Measurements from ENCODE around the gene CNGA3. TPM values are rescaled to one million over a fixed set of nuclear protein-coding genes. Genes with fewer than 3 reads are reported as not detected.

The CNGA3 gene
- total RNA-seq, 1 experiment from 2014 or later = not detected

DNA sequence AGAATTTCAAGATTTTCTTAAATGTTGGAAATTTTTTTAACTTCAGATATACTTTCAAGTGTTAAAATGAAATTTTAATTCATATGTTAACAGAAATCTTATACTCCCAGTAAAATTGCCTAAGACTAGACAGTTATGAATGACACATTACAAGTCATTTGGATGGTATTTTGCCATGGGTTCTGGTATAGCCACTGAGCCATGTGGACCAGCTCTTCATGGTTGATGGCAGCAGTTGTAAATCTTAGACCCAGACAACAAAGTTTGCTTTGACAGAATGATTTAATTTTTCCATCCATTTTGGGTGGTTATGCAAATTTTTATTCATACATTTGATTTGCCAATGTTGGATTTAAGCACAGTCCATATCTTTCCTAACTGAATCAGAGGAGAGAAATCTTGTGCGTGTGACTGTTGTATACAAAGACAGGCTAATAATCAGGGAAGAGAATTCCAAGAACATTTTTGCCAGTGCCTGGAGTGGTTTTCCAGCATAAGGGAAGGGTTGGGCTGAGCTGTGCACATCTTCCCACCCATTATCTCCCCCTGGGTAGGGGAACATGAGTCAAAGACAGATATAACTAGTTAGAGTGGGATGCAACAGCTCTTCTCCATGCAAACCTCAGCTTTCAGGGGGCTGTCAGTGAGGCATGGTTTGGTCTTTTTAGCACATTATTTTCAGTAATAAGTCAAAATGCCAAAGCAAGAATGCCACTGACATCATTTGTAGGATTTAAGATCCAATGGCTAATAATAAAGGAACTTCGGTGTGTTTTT, 70.3 kb downstream of the CNGA3 start:
- no peak overlapping the region for H3K9ac ChIP-seq (ENCODE audit: extremely low read depth, insufficient read length, low read length)
- H3K9me3 ChIP-seq (ENCODE audit: control insufficient read depth, low read depth, low read length) = peaks cover 12% of the 10 kb centered on the region
- H2BK5ac ChIP-seq (ENCODE audit: insufficient read length, low read length) = no peak overlapping the region
- no peak overlapping the region for H3T11ph ChIP-seq (ENCODE audit: low read length)
- H3K18ac ChIP-seq (ENCODE audit: insufficient read length, low read depth, low read length) = no peak overlapping the region
- TF ChIP-seq, protein P1, sequence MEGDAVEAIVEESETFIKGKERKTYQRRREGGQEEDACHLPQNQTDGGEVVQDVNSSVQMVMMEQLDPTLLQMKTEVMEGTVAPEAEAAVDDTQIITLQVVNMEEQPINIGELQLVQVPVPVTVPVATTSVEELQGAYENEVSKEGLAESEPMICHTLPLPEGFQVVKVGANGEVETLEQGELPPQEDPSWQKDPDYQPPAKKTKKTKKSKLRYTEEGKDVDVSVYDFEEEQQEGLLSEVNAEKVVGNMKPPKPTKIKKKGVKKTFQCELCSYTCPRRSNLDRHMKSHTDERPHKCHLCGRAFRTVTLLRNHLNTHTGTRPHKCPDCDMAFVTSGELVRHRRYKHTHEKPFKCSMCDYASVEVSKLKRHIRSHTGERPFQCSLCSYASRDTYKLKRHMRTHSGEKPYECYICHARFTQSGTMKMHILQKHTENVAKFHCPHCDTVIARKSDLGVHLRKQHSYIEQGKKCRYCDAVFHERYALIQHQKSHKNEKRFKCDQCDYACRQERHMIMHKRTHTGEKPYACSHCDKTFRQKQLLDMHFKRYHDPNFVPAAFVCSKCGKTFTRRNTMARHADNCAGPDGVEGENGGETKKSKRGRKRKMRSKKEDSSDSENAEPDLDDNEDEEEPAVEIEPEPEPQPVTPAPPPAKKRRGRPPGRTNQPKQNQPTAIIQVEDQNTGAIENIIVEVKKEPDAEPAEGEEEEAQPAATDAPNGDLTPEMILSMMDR (conservative IDR thresholded peaks at IDR 0.05) = no peak
- H2BK12ac ChIP-seq (ENCODE audit: insufficient read length, low read depth, low read length) = no peak overlapping the region
- H2BK120ac ChIP-seq (ENCODE audit: low read depth, low read length, poor library complexity, severe bottlenecking) = no peak overlapping the region
- H2AK5ac ChIP-seq (ENCODE audit: insufficient read length, low read length) = no peak overlapping the region
- H3K79me1 ChIP-seq (ENCODE audit: insufficient read depth, low read depth, low read length, poor library complexity, severe bottlenecking) = no peaks in the 10 kb centered on the region
- Mint-ChIP-seq H3K4me1 (peaks cover 0 to 6% of the 10 kb centered on the region in 2 experiments; a peak in 2 of 4 replicates), H3K9me3 (peaks cover 33 to 34% of the 10 kb centered on the region in 2 experiments), H3K36me3 (ENCODE audit: insufficient read depth in 1 of 3, low read depth in 3 of 3) (peaks cover 19 to 32% (median 20%) of the 10 kb centered on the region in 3 experiments), H3K27me3 (ENCODE audit: low read depth) (peaks cover 4% of the 10 kb centered on the region; the same call in 1 of the 2 replicates), H3K27ac (no peak overlapping the region), H3K4me3 (no peak overlapping the region)
- H4K91ac ChIP-seq (ENCODE audit: insufficient read length, low read depth, low read length) = no peak overlapping the region
- no peaks in the 10 kb centered on the region for H4K20me1 ChIP-seq (ENCODE audit: control insufficient read depth, insufficient read depth, insufficient read length)
- H3K23me2 ChIP-seq (ENCODE audit: insufficient read length, low read depth, low read length, poor library complexity, severe bottlenecking) = no peaks in the 10 kb centered on the region
- H4K5ac ChIP-seq (ENCODE audit: insufficient read length, low read depth, low read length) = no peak overlapping the region
- H3K4me2 ChIP-seq (ENCODE audit: insufficient read depth, insufficient read length, low read length) = no peak overlapping the region
- no peak overlapping the region for H2BK15ac ChIP-seq (ENCODE audit: low read depth, low read length)
- WGBS (ENCODE audit: extremely low coverage, insufficient read length, low lambda C conversion rate) = no CpG with 5 or more reads among the region's 2 CpGs
- H3K56ac ChIP-seq (ENCODE audit: insufficient read length, low read depth, low read length) = no peak overlapping the region
- H3K79me2 ChIP-seq (ENCODE audit: insufficient read depth, low read length) = no peaks in the 10 kb centered on the region
- no peak for DNase-seq
- no peak overlapping the region for H3K27ac ChIP-seq (ENCODE audit: insufficient read length, low read depth, low read length)
- H3K27me3 ChIP-seq (ENCODE audit: insufficient read depth, low read length) = no peaks in the 10 kb centered on the region
- no peak overlapping the region for H3K23ac ChIP-seq (ENCODE audit: insufficient read length, low read depth, low read length)
- no peak overlapping the region for H2AFZ ChIP-seq (ENCODE audit: low read length)
- H3K4me1 ChIP-seq (ENCODE audit: insufficient read depth, low read length) = no peaks in the 10 kb centered on the region
- H3K4ac ChIP-seq (ENCODE audit: low read depth, low read length) = no peak overlapping the region
- H2BK20ac ChIP-seq (ENCODE audit: low read depth, low read length, poor library complexity, severe bottlenecking) = no peak overlapping the region
- H4K8ac ChIP-seq (replicated peaks; ENCODE audit: insufficient read length, low read depth, low read length) = no peak overlapping the region
- no peak overlapping the region for H3K14ac ChIP-seq (ENCODE audit: insufficient read depth, low read length)
